ENCODE results near the gene UCP3. TPM values are rescaled to one million over a fixed set of nuclear protein-coding genes. Genes with fewer than 3 reads are reported as not detected.
A peak's percentile ranks its signal among the peaks of the same experiment; 100 is the strongest.

UCP3 gene
- total RNA-seq, 1 experiment from 2014 or later, result 1.3 TPM

GRCh38 chr11:73990730-73991129, 18.2 kb downstream of the UCP3 start:
- Histone ChIP-seq H2AFZ (ENCODE audit: low read depth, low read length, poor library complexity, severe bottlenecking) (no peak overlapping the region), H3K27ac (ENCODE audit: low read depth, low read length) (no peak overlapping the region), H3K36me3 (ENCODE audit: control insufficient read depth in 1 of 2, insufficient read depth in 2 of 2, low read length in 2 of 2) (no peaks in the 10 kb centered on the region), H3K4me3 (replicated peaks in 1 of 2; ENCODE audit: low read depth in 1 of 2, low read length in 2 of 2) (no peak overlapping the region), H3K4me2 (ENCODE audit: low read length) (no peak overlapping the region), H3K4me1 (ENCODE audit: control insufficient read depth in 1 of 2, insufficient read depth in 2 of 2, low read length in 2 of 2) (no peaks in the 10 kb centered on the region), H3K9me2 (ENCODE audit: insufficient read depth) (no peaks in the 10 kb centered on the region), H3K79me2 (ENCODE audit: insufficient read depth, low read length) (no peaks in the 10 kb centered on the region), H4K20me1 (ENCODE audit: insufficient read depth) (no peaks in the 10 kb centered on the region), H3K9ac (ENCODE audit: low read length) (no peak overlapping the region), H3K27me3 (ENCODE audit: insufficient read depth, low read length) (no peaks in the 10 kb centered on the region), H3K9me3 (ENCODE audit: control insufficient read depth in 1 of 2, insufficient read depth in 1 of 2, low read depth in 1 of 2, low read length in 2 of 2) (no peaks in the 10 kb centered on the region)
- CTCF ChIA-PET, result no interaction called here
- TF ChIP-seq POLR2AphosphoS5 (IDR thresholded peaks at IDR 0.05; ENCODE audit: low read depth, low read length) (no peak), ELF1 (IDR thresholded peaks at IDR 0.05; ENCODE audit: borderline replicate concordance, low read depth) (no peak), TCF7L2 (IDR thresholded peaks at IDR 0.05; ENCODE audit: borderline replicate concordance, extremely low read depth, insufficient read depth, insufficient read length) (no peak), SIN3A (IDR thresholded peaks at IDR 0.05; ENCODE audit: low read depth) (no peak), FOSL1 (IDR thresholded peaks at IDR 0.05; ENCODE audit: low read depth) (no peak), CBX3 (IDR thresholded peaks at IDR 0.05; ENCODE audit: low read depth) (no peak)
- ATAC-seq, result no peak
- DNase-seq (ENCODE audit: low read depth, low spot score), result no peak
- intact Hi-C loops (cut with micrococcal nuclease), result no loop called here
- RAD21 ChIA-PET (ENCODE audit: low non-redundant PET in 1 of 2, low total read pairs in 2 of 2, uncharacterized antibody in 2 of 2, unreplicated experiment in 2 of 2), result no interaction called here
- POLR2A ChIA-PET, result no interaction called here
- no TSS peak for BruUV-seq (replicated peaks)

GRCh38 chr11:73989156-73989555, 19.7 kb downstream of the UCP3 start:
- no peaks in the 10 kb centered on the region for H3K79me2 ChIP-seq (ENCODE audit: insufficient read depth, low read length)
- no peaks in the 10 kb centered on the region for H4K20me1 ChIP-seq (ENCODE audit: insufficient read depth)
- H3K4me1 ChIP-seq (ENCODE audit: control insufficient read depth in 1 of 2, insufficient read depth in 2 of 2, low read length in 2 of 2), result no peaks in the 10 kb centered on the region
- TF ChIP-seq JUND (IDR thresholded peaks at IDR 0.05), result no peak
- TF ChIP-seq ZNF274 (IDR thresholded peaks at IDR 0.05; ENCODE audit: low read depth, low read length), result no peak
- TF ChIP-seq RAD21 (IDR thresholded peaks at IDR 0.05; ENCODE audit: low read depth), result 0 out of 2 replicates have a peak, but pooled peaks have one; percentile 30
- no peak for TF ChIP-seq YY1 (IDR thresholded peaks at IDR 0.05; ENCODE audit: extremely low read depth, insufficient replicate concordance, low read depth, low read length)
- no peak for TF ChIP-seq CBX3 (IDR thresholded peaks at IDR 0.05; ENCODE audit: low read depth)
- TF ChIP-seq ATF3 (IDR thresholded peaks at IDR 0.05), result no peak
- no peak for TF ChIP-seq SIN3A (IDR thresholded peaks at IDR 0.05; ENCODE audit: low read depth)
- peak in 2 of 3 experiments; percentile 13 to 21; a peak in 2 of 6 replicates for TF ChIP-seq CTCF (IDR thresholded peaks at IDR 0.05 in 2 of 3, conservative IDR thresholded peaks at IDR 0.05 in 1 of 3; ENCODE audit: borderline replicate concordance in 1 of 3, insufficient read depth in 1 of 3, low read depth in 2 of 3, low read length in 2 of 3)
- TF ChIP-seq ELF1 (IDR thresholded peaks at IDR 0.05; ENCODE audit: borderline replicate concordance, low read depth), result no peak
- TF ChIP-seq ZFX (IDR thresholded peaks at IDR 0.05), result no peak
- no peak for TF ChIP-seq ZBTB33 (IDR thresholded peaks at IDR 0.05; ENCODE audit: extremely low read depth, insufficient replicate concordance, low read length)
- DNase-seq (ENCODE audit: low read depth, low spot score) (no peak), ATAC-seq (no peak)
- H3K9ac ChIP-seq (ENCODE audit: low read length), result no peak overlapping the region
- RAD21 ChIA-PET (ENCODE audit: low non-redundant PET in 1 of 2, low total read pairs in 2 of 2, uncharacterized antibody in 2 of 2, unreplicated experiment in 2 of 2), result no interaction called here
- CTCF ChIA-PET, result no interaction called here
- H3K9me2 ChIP-seq (ENCODE audit: insufficient read depth), result no peaks in the 10 kb centered on the region
- no peaks in the 10 kb centered on the region for H3K9me3 ChIP-seq (ENCODE audit: control insufficient read depth in 1 of 2, insufficient read depth in 1 of 2, low read depth in 1 of 2, low read length in 2 of 2)
- no peak overlapping the region for H3K27ac ChIP-seq (ENCODE audit: low read depth, low read length)
- H3K36me3 ChIP-seq (ENCODE audit: control insufficient read depth in 1 of 2, insufficient read depth in 2 of 2, low read length in 2 of 2), result no peaks in the 10 kb centered on the region
- H2AFZ ChIP-seq (ENCODE audit: low read depth, low read length, poor library complexity, severe bottlenecking), result no peak overlapping the region
- no peak overlapping the region for H3K4me3 ChIP-seq (replicated peaks in 1 of 2; ENCODE audit: low read depth in 1 of 2, low read length in 2 of 2)
- intact Hi-C loops (cut with micrococcal nuclease), result no loop called here
- BruUV-seq (replicated peaks), result no TSS peak
- POLR2A ChIA-PET, result no interaction called here
- no peak overlapping the region for H3K4me2 ChIP-seq (ENCODE audit: low read length)
- no peaks in the 10 kb centered on the region for H3K27me3 ChIP-seq (ENCODE audit: insufficient read depth, low read length)

Data from HCT116 (cell line).